HCT116 (cell line): Measurements from ENCODE around the gene EFL1. TPM values are rescaled to one million over a fixed set of nuclear protein-coding genes. Genes with fewer than 3 reads are reported as not detected.

Experiments used
- ATAC-seq: fragments of 200-7000 bp; cut with Tn5 transposase; 2 replicates; pipeline ENCODE4 v1.9.1; 2020; ENCODE audit warnings: mild to moderate bottlenecking, moderate library complexity
- BruUV-seq: library from RNA; stranded (reverse); fragments of 400-500 nt; replicated peaks from 2 replicates; lab custom pipeline; 2021; lab: Mats Ljungman, UMichigan
- CTCF ChIA-PET: fragments of 300-600 bp; sonication (Branson Sonifier 250); formaldehyde crosslinking; loops from one replicate; lab custom pipeline; 2021; ENCODE audit warnings: antibody characterized with exemption; lab: Charles Lee
- POLR2A ChIA-PET: fragments of 300-600, 350-600 bp; sonication (Branson Sonifier 250); formaldehyde crosslinking; loops from one replicate; lab custom pipeline; 2021; ENCODE audit warnings: antibody characterized with exemption; lab: Charles Lee
- RAD21 ChIA-PET, 2 experiments: fragments of 300-600 bp; sonication (Branson Sonifier 250); formaldehyde crosslinking; loops; one replicate each; lab custom pipeline; 2023; ENCODE audit warnings: low total read pairs in 2 of 2; ENCODE audit not compliant: uncharacterized antibody in 2 of 2, unreplicated experiment in 2 of 2, low non-redundant PET in 1 of 2; lab: Charles Lee
- DNase-seq: peaks from one replicate; pipeline ENCODE4 v3.0.0-alpha.2; 2010; ENCODE audit warnings: low read depth, low spot score
- H2AFZ ChIP-seq: fragments of 200-600 bp; shearing (Covaris generic), sonication (generic); 2 replicates; pipeline ENCODE4 v1.6.1; 2017; ENCODE audit warnings: low read depth, mixed run types, mixed read lengths, antibody characterized with exemption, low read length; ENCODE audit not compliant: poor library complexity, severe bottlenecking
- H3K27ac ChIP-seq: 2 replicates; pipeline ENCODE4 v1.5.1; 2012; ENCODE audit warnings: low read depth, low read length
- H3K27me3 ChIP-seq: fragments of 200-600 bp; sonication (generic); 2 replicates; pipeline ENCODE4 v1.6.1; 2016; ENCODE audit warnings: mixed run types, low read length, mixed read lengths; ENCODE audit not compliant: insufficient read depth
- H3K36me3 ChIP-seq, 2 experiments: fragments of 200-500 bp in 1 of 2; fragments of 200-600 bp in 1 of 2; sonication (Bioruptor generic) in 1 of 2; sonication (generic) in 1 of 2; 2 replicates each; pipeline versions ENCODE4 v1.5.1 to v1.6.1; 2014 to 2016; ENCODE audit warnings: low read length in 2 of 2, inconsistent platforms in 1 of 2, mixed read lengths in 1 of 2, mixed run types in 1 of 2; ENCODE audit not compliant: insufficient read depth in 2 of 2, control insufficient read depth in 1 of 2
- H3K4me1 ChIP-seq, 2 experiments: fragments of 200-600 bp in 1 of 2; sonication (generic) in 1 of 2; 2 replicates each; pipeline versions ENCODE4 v1.5.1 to v1.6.1; 2012 to 2017; ENCODE audit warnings: low read length in 2 of 2, inconsistent platforms in 1 of 2, mild to moderate bottlenecking in 1 of 2, mixed read lengths in 1 of 2, mixed run types in 1 of 2, moderate library complexity in 1 of 2; ENCODE audit not compliant: insufficient read depth in 2 of 2, control insufficient read depth in 1 of 2
- H3K4me2 ChIP-seq: fragments of 200-600 bp; sonication (generic); 2 replicates; pipeline ENCODE4 v1.6.1; 2017; ENCODE audit warnings: mixed run types, low read length, mixed read lengths
- H3K4me3 ChIP-seq, 2 experiments: fragments of 200-600 bp in 1 of 2; sonication (generic) in 1 of 2; replicated peaks in 1 of 2; 2 replicates each; pipeline ENCODE4 v1.5.1; 2011 to 2016; ENCODE audit warnings: low read length in 2 of 2, control low read depth in 1 of 2, low read depth in 1 of 2, mild to moderate bottlenecking in 1 of 2, mixed read lengths in 1 of 2, mixed run types in 1 of 2
- H3K79me2 ChIP-seq: fragments of 200-600 bp; sonication (generic); 2 replicates; pipeline ENCODE4 v1.6.1; 2017; ENCODE audit warnings: mild to moderate bottlenecking, mixed run types, low read length, moderate library complexity, mixed read lengths; ENCODE audit not compliant: insufficient read depth
- H3K9ac ChIP-seq: fragments of 200-600 bp; sonication (generic); 2 replicates; pipeline ENCODE4 v1.6.1; 2016; ENCODE audit warnings: low read length, mixed read lengths
- H3K9me2 ChIP-seq: fragments of 200-600 bp; sonication (generic), shearing (Covaris generic); 2 replicates; pipeline ENCODE4 v1.6.1; 2017; ENCODE audit warnings: mixed run types, mild to moderate bottlenecking, moderate library complexity; ENCODE audit not compliant: insufficient read depth
- H3K9me3 ChIP-seq, 2 experiments: fragments of 200-500 bp in 1 of 2; fragments of 200-600 bp in 1 of 2; sonication (Bioruptor generic) in 1 of 2; sonication (generic) in 1 of 2; 2 replicates each; pipeline ENCODE4 v1.6.1; 2014 to 2017; ENCODE audit warnings: low read length in 2 of 2, mixed read lengths in 2 of 2, inconsistent platforms in 1 of 2, low read depth in 1 of 2, mild to moderate bottlenecking in 1 of 2, mixed run types in 1 of 2, moderate library complexity in 1 of 2; ENCODE audit not compliant: control insufficient read depth in 1 of 2, insufficient read depth in 1 of 2
- H4K20me1 ChIP-seq: fragments of 200-600 bp; sonication (generic), shearing (Covaris generic); 2 replicates; pipeline ENCODE4 v1.6.1; 2017; ENCODE audit warnings: mixed run types, mild to moderate bottlenecking, moderate library complexity; ENCODE audit not compliant: insufficient read depth
- CEBPB ChIP-seq: IDR thresholded peaks from 2 replicates; pipeline ENCODE4 v1.6.1; 2012; ENCODE audit warnings: low read depth
- EGR1 ChIP-seq: IDR thresholded peaks from 2 replicates; pipeline ENCODE4 v1.6.1; 2012; ENCODE audit warnings: low read depth
- ELF1 ChIP-seq: IDR thresholded peaks from 2 replicates; pipeline ENCODE4 v1.6.1; 2012; ENCODE audit warnings: low read depth, borderline replicate concordance
- EZH2 ChIP-seq: fragments of 200-600 bp; sonication (generic); IDR thresholded peaks from 2 replicates; pipeline ENCODE4 v1.6.1; 2017; ENCODE audit warnings: antibody characterized with exemption, mixed run types
- EZH2phosphoT487 ChIP-seq: fragments of 200-600 bp; IDR thresholded peaks from 2 replicates; pipeline ENCODE4 v1.6.1; 2018; ENCODE audit warnings: antibody characterized with exemption, borderline replicate concordance
- POLR2AphosphoS5 ChIP-seq: IDR thresholded peaks from 2 replicates; pipeline ENCODE4 v1.6.1; 2011; ENCODE audit warnings: mild to moderate bottlenecking, low read depth, low read length, moderate library complexity
- SIN3A ChIP-seq: IDR thresholded peaks from 2 replicates; pipeline ENCODE4 v1.6.1; 2012; ENCODE audit warnings: low read depth
- SP1 ChIP-seq: IDR thresholded peaks from 2 replicates; pipeline ENCODE4 v1.6.1; 2012; ENCODE audit warnings: low read depth
- ZNF274 ChIP-seq: fragments of 200-500 bp; sonication (Bioruptor generic); IDR thresholded peaks from 2 replicates; pipeline ENCODE4 v1.6.1; 2014; ENCODE audit warnings: mild to moderate bottlenecking, low read depth, low read length, inconsistent platforms
- intact Hi-C: fragments of 100-400 bp; cut with micrococcal nuclease; formaldehyde crosslinking; loops from 2 replicates; pipeline ENCODE4 v1.10.0; 2022
- total RNA-seq: library from RNA; stranded (reverse); gene quantifications from one replicate; pipeline ENCODE4 v1.2.1, GENCODE V29; 2021; ENCODE audit not compliant: unreplicated experiment
- TF ChIP-seq, protein P1 (sequence below), 3 experiments: fragments of 200-600 bp in 1 of 3; sonication (generic) in 1 of 3; IDR thresholded peaks in 2 of 3; conservative IDR thresholded peaks in 1 of 3; 2 replicates each; pipeline ENCODE4 v1.5.1; 2012 to 2017; ENCODE audit warnings: low read depth in 2 of 3, low read length in 2 of 3, antibody characterized with exemption in 1 of 3, borderline replicate concordance in 1 of 3, control low read depth in 1 of 3, mild to moderate bottlenecking in 1 of 3, mixed read lengths in 1 of 3, mixed run types in 1 of 3, moderate library complexity in 1 of 3; ENCODE audit not compliant: insufficient read depth in 1 of 3
- TF ChIP-seq, protein P2 (sequence below): IDR thresholded peaks from 2 replicates; pipeline ENCODE4 v1.6.1; 2012; ENCODE audit warnings: low read depth

EFL1 gene
- total RNA-seq, 1 experiment from 2014 or later, result 12.7 TPM

- intact Hi-C loops, result no loop called here
- Histone ChIP-seq H3K4me3 (no peak overlapping the region), H3K36me3 (no peaks in the 10 kb centered on the region), H3K4me1 (peaks cover 0 to 6% of the 10 kb centered on the region in 2 experiments; a peak in 2 of 4 replicates), H2AFZ (no peak overlapping the region), H3K79me2 (no peaks in the 10 kb centered on the region), H3K4me2 (no peak overlapping the region), H4K20me1 (no peaks in the 10 kb centered on the region), H3K27me3 (no peaks in the 10 kb centered on the region), H3K9me2 (no peaks in the 10 kb centered on the region), H3K9ac (no peak overlapping the region), H3K27ac (no peak overlapping the region), H3K9me3 (no peaks in the 10 kb centered on the region)
- ChIA-PET POLR2A (no interaction called here), CTCF (no interaction called here), RAD21 (no interaction called here)
- TF ChIP-seq, protein P1, sequence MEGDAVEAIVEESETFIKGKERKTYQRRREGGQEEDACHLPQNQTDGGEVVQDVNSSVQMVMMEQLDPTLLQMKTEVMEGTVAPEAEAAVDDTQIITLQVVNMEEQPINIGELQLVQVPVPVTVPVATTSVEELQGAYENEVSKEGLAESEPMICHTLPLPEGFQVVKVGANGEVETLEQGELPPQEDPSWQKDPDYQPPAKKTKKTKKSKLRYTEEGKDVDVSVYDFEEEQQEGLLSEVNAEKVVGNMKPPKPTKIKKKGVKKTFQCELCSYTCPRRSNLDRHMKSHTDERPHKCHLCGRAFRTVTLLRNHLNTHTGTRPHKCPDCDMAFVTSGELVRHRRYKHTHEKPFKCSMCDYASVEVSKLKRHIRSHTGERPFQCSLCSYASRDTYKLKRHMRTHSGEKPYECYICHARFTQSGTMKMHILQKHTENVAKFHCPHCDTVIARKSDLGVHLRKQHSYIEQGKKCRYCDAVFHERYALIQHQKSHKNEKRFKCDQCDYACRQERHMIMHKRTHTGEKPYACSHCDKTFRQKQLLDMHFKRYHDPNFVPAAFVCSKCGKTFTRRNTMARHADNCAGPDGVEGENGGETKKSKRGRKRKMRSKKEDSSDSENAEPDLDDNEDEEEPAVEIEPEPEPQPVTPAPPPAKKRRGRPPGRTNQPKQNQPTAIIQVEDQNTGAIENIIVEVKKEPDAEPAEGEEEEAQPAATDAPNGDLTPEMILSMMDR (IDR thresholded peaks at IDR 0.05 in 2 of 3, conservative IDR thresholded peaks at IDR 0.05 in 1 of 3; ENCODE audit: borderline replicate concordance in 1 of 3, insufficient read depth in 1 of 3, low read depth in 2 of 3, low read length in 2 of 3), result no peak
- TF ChIP-seq CEBPB (no peak), SIN3A (no peak), ELF1 (no peak), EZH2 (no peak), SP1 (no peak), EGR1 (no peak), POLR2AphosphoS5 (no peak), ZNF274 (no peak), EZH2phosphoT487 (no peak)
- TF ChIP-seq, protein P2, sequence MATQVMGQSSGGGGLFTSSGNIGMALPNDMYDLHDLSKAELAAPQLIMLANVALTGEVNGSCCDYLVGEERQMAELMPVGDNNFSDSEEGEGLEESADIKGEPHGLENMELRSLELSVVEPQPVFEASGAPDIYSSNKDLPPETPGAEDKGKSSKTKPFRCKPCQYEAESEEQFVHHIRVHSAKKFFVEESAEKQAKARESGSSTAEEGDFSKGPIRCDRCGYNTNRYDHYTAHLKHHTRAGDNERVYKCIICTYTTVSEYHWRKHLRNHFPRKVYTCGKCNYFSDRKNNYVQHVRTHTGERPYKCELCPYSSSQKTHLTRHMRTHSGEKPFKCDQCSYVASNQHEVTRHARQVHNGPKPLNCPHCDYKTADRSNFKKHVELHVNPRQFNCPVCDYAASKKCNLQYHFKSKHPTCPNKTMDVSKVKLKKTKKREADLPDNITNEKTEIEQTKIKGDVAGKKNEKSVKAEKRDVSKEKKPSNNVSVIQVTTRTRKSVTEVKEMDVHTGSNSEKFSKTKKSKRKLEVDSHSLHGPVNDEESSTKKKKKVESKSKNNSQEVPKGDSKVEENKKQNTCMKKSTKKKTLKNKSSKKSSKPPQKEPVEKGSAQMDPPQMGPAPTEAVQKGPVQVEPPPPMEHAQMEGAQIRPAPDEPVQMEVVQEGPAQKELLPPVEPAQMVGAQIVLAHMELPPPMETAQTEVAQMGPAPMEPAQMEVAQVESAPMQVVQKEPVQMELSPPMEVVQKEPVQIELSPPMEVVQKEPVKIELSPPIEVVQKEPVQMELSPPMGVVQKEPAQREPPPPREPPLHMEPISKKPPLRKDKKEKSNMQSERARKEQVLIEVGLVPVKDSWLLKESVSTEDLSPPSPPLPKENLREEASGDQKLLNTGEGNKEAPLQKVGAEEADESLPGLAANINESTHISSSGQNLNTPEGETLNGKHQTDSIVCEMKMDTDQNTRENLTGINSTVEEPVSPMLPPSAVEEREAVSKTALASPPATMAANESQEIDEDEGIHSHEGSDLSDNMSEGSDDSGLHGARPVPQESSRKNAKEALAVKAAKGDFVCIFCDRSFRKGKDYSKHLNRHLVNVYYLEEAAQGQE, result no peak
- DNase-seq (no peak), ATAC-seq (no peak)
- no TSS peak for BruUV-seq
These were observed 85.1 kb downstream of the EFL1 start for GRCh38 chr15:82177291-82178010.
